Right lobe of liver (tissue), 6 donors: ENCODE measurements around the gene TNXB. TPM values are rescaled to one million over a fixed set of nuclear protein-coding genes. Genes with fewer than 3 reads are reported as not detected.

Source experiments
- ATAC-seq, 4 donors: fragments of 200-7000 bp; cut with Tn5 transposase; one replicate each; pipeline ENCODE4 v1.9.1; 2020; ENCODE audit warnings: mild to moderate bottlenecking in 4 of 4, moderate library complexity in 4 of 4
- DNase-seq, 3 donors: peaks; one replicate each; pipeline ENCODE4 v3.0.0-alpha.2; 2020
- H3K27ac ChIP-seq, 3 donors: fragments of 200-600 bp; one replicate each; pipeline ENCODE4 v1.8.0; 2022
- H3K27me3 ChIP-seq, 2 donors: fragments of 200-600 bp; one replicate each; pipeline ENCODE4 v1.8.0; 2022
- H3K36me3 ChIP-seq, 4 donors: fragments of 200-600 bp; sonication (generic) in 1 of 4; one replicate each; pipeline versions ENCODE4 v1.5.1 to v1.8.0; 2017 to 2022; ENCODE audit warnings: control low read depth in 1 of 4
- H3K4me1 ChIP-seq, 4 donors: fragments of 200-600 bp; sonication (generic) in 1 of 4; one replicate each; pipeline versions ENCODE4 v1.5.1 to v1.8.0; 2017 to 2022; ENCODE audit warnings: control low read depth in 1 of 4
- H3K4me3 ChIP-seq, 3 donors: fragments of 200-600 bp; one replicate each; pipeline ENCODE4 v1.8.0; 2022
- H3K9me3 ChIP-seq, 4 donors: fragments of 200-600 bp; sonication (generic) in 1 of 4; one replicate each; pipeline versions ENCODE4 v1.5.1 to v1.8.0; 2017 to 2022; ENCODE audit warnings: control low read depth in 1 of 4
- POLR2A ChIP-seq: fragments of 450-650 bp; IDR thresholded peaks from one replicate; pipeline ENCODE4 v1.6.1; 2017; ENCODE audit warnings: antibody characterized with exemption, mild to moderate bottlenecking
- WGBS: methylation state at CpG from one replicate; pipeline ENCODE4 v1.1.6; 2018; ENCODE audit warnings: low coverage, low lambda C conversion rate; ENCODE audit not compliant: insufficient coverage; ENCODE audit errors: missing lambda C conversion rate; 5-methylcytosine and 5-hydroxymethylcytosine counted together
- intact Hi-C, 2 donors: fragments of 100-400 bp; cut with DNase I; formaldehyde crosslinking; loops; one replicate each; pipeline versions ENCODE4 v1.11.2 to v1.14.1; 2022
- total RNA-seq, 6 experiments: library from RNA; depleted of rRNA in 2 of 6; stranded (reverse); fragments of >200 nt in 2 of 6; fragmentation: NEBNext Ultra II Directional in 3 of 6; extraction: Animal tissue kit (Norgen Biotek cat#: 25700) in 3 of 6; gene quantifications; one replicate each; pipeline versions ENCODE4 v1.1.0 to v1.2.4, GENCODE V29; 2016 to 2023
- TF ChIP-seq, protein P1 (sequence below), 4 donors: fragments of 200-600 bp in 3 of 4; fragments of 450-650 bp in 1 of 4; IDR thresholded peaks; one replicate each; pipeline versions ENCODE4 v1.5.1 to v1.8.0; 2016 to 2022; ENCODE audit warnings: antibody characterized with exemption in 4 of 4, mild to moderate bottlenecking in 2 of 4
- donor health status: DM: no; HTN: yes; CAD: no.
- donor health status: DM: no; HTN: no; CAD: no.
- donor health status: DM: no; HTN: no; CAD: no.
- donor health status: DM: no; HTN: yes; CAD: no.
- donor health status: DM: no; HTN: yes; CAD: no.

Gene TNXB
- total RNA-seq, 6 experiments from 2014 or later = 7.2 to 28.3 (median 10.3) TPM

DNA sequence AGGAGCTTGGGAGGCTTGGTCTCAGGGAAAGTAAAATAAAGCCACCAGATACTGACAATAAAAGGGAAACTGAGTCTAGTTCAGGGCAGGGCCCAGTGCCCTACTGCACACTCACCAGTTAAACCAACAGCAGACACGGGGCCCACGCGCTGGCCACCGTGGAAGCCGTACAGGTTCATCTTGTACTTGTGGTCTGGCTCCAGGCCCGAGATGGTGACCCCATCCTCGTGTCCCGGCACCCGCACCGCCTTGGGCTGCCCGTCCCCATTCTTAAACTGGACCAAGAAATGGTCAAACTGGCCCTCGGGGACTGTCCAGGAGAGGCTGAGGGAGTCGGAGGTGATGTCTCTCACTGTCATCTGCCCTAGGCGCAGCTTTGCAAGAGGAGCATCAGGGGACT is 44.4 kb downstream of the TNXB start:
- WGBS = 74% methylated on average over 3 of the region's 14 CpGs
- Histone ChIP-seq H3K4me1 (no peaks in the 10 kb centered on the region), H3K4me3 (no peak overlapping the region), H3K27ac (no peak overlapping the region), H3K9me3 (no peaks in the 10 kb centered on the region), H3K27me3 (no peaks in the 10 kb centered on the region), H3K36me3 (no peaks in the 10 kb centered on the region)
- DNase-seq (no peak), ATAC-seq (no peak)
- intact Hi-C loops = no loop called here
- no peak for TF ChIP-seq POLR2A
- TF ChIP-seq, protein P1, sequence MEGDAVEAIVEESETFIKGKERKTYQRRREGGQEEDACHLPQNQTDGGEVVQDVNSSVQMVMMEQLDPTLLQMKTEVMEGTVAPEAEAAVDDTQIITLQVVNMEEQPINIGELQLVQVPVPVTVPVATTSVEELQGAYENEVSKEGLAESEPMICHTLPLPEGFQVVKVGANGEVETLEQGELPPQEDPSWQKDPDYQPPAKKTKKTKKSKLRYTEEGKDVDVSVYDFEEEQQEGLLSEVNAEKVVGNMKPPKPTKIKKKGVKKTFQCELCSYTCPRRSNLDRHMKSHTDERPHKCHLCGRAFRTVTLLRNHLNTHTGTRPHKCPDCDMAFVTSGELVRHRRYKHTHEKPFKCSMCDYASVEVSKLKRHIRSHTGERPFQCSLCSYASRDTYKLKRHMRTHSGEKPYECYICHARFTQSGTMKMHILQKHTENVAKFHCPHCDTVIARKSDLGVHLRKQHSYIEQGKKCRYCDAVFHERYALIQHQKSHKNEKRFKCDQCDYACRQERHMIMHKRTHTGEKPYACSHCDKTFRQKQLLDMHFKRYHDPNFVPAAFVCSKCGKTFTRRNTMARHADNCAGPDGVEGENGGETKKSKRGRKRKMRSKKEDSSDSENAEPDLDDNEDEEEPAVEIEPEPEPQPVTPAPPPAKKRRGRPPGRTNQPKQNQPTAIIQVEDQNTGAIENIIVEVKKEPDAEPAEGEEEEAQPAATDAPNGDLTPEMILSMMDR (IDR thresholded peaks at IDR 0.05) = no peak

DNA sequence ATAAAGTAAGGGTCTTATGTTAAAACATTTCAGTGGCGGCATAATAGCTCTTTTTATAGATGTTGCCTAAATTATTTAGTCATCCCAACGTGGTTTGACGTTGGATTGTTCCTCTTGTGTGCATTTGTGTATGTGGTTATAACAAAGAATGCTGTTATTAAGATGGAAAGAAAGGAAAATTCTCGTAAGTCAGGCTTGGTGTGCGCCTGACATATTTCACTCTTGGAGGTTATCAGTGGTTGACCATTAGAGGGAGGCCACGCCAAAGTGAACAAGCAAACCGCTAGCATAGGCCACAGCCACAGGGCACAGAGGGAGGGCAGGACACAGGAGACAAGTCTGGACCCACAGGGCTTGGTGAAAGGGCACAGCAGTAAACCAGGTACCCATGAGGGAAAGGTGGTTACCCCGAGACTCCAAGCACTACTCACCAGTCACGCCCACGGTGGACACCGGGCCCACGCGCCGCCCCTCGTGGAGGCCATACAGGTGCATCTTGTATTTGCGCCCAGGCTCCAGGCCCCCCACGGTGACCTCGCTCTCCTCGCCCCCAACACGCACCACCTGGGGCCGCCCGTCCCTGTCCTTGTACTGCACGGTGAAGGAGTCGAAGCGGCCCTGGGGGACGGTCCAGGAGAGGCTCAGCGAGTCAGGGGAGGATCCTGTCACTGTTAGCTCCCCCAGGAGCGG is 48.0 kb downstream of the TNXB start:
- H3K9me3 ChIP-seq = no peaks in the 10 kb centered on the region
- DNase-seq = no peak
- no peaks in the 10 kb centered on the region for H3K36me3 ChIP-seq
- intact Hi-C loops = no loop called here
- H3K27ac ChIP-seq = no peak overlapping the region
- no peaks in the 10 kb centered on the region for H3K4me1 ChIP-seq
- no peak for TF ChIP-seq POLR2A
- TF ChIP-seq, protein P1 (IDR thresholded peaks at IDR 0.05) = no peak
- no peaks in the 10 kb centered on the region for H3K27me3 ChIP-seq
- H3K4me3 ChIP-seq = no peak overlapping the region
- no peak for ATAC-seq
- WGBS = 69% methylated on average over 8 of the region's 28 CpGs

DNA sequence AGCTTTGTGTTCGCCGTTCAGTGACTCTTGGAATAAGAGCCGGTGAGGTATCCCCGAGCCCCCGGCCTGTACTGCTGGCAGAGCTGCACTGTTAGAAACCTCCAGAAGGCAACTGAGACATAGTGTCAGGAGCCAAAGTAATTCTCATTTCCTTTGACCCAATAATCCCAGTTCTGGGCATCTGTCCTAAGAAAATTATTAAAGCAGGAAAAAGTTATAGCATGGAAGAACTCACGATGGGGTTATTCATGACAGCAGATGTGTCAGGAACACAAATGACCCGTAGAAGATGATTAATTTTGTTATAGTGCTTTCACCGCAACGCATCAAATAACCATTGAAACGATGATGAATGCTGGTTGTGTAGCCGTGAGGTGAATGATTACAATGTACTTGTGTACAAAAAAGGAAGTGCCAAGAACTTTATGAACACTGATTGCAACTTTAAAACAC is 50.6 kb downstream of the TNXB start:
- intact Hi-C loops = no loop called here
- Histone ChIP-seq H3K27ac (no peak overlapping the region), H3K27me3 (no peaks in the 10 kb centered on the region), H3K4me1 (no peaks in the 10 kb centered on the region), H3K4me3 (no peak overlapping the region), H3K9me3 (no peaks in the 10 kb centered on the region), H3K36me3 (no peaks in the 10 kb centered on the region)
- no peak for TF ChIP-seq POLR2A
- TF ChIP-seq, protein P1 (IDR thresholded peaks at IDR 0.05) = no peak
- 71% methylated on average over 10 of the region's 11 CpGs for WGBS
- ATAC-seq = no peak
- no peak for DNase-seq

DNA sequence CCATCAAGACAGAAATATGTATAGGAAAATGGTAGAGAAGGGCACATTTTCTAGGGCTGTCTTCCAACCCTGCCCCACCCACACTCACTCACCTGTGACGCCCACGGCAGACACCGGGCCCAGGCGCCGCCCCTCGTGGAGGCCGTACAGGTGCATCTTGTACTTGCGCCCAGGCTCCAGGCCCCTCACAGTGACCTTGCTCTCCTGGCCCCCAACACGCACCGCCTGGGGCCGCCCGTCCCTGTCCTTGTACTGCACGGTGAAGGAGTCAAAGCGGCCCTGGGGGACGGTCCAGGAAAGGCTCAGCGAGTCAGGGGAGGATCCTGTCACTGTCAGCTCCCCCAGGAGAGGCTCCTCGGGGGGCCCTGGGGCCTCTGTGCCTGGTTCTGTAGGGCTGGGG is 51.2 kb downstream of the TNXB start:
- intact Hi-C loops = no loop called here
- Histone ChIP-seq H3K36me3 (no peaks in the 10 kb centered on the region), H3K4me3 (no peak overlapping the region), H3K9me3 (no peaks in the 10 kb centered on the region), H3K4me1 (no peaks in the 10 kb centered on the region), H3K27me3 (no peaks in the 10 kb centered on the region), H3K27ac (no peak overlapping the region)
- WGBS = no CpG with 5 or more reads among the region's 17 CpGs
- no peak for ATAC-seq
- TF ChIP-seq, protein P1 (IDR thresholded peaks at IDR 0.05) = no peak
- no peak for TF ChIP-seq POLR2A
- DNase-seq = no peak
